ENCODE results near the gene KIF5B. TPM values are rescaled to one million over a fixed set of nuclear protein-coding genes. Genes with fewer than 3 reads are reported as not detected.

KIF5B gene
- total and polyA plus RNA-seq, 2 experiments from 2014 or later, result 63.5 to 81.8 TPM

GRCh38 chr10:31999836-32000235 is 56.4 kb downstream of the KIF5B start:
- no peak overlapping the region for H3K4me3 Mint-ChIP-seq
- no peaks in the 10 kb centered on the region for H3K36me3 Mint-ChIP-seq (ENCODE audit: low read depth)
- Histone ChIP-seq H3K4me2 (no peak overlapping the region), H3K27me3 (ENCODE audit: insufficient read depth) (no peaks in the 10 kb centered on the region), H4K20me1 (replicated peaks; ENCODE audit: insufficient read depth) (no peaks in the 10 kb centered on the region), H3K79me2 (replicated peaks; ENCODE audit: insufficient read depth) (no peaks in the 10 kb centered on the region), H3K27ac (ENCODE audit: low read depth) (peak overlapping the region; percentile 90), H3K36me3 (ENCODE audit: insufficient read depth) (no peaks in the 10 kb centered on the region), H3K4me3 (no peak overlapping the region), H3F3A (replicated peaks; ENCODE audit: low read depth) (no peaks in the 10 kb centered on the region), H3K9me2 (ENCODE audit: insufficient read depth) (no peaks in the 10 kb centered on the region), H2AFZ (no peak overlapping the region), H3K4me1 (ENCODE audit: insufficient read depth) (peaks cover 36% of the 10 kb centered on the region)
- H3K27ac Mint-ChIP-seq, result peak overlapping the region; percentile 41
- ATAC-seq, result no peak
- no peaks in the 10 kb centered on the region for H3K9me3 Mint-ChIP-seq
- H3K4me1 Mint-ChIP-seq, result peaks cover 50% of the 10 kb centered on the region
- TF ChIP-seq EZH2 (IDR thresholded peaks at IDR 0.05; ENCODE audit: low read depth, unreplicated experiment) (no peak), ZNF331 (CRISPR knock-in tag; IDR thresholded peaks at IDR 0.05; ENCODE audit: low read depth) (no peak), EZH2phosphoT487 (IDR thresholded peaks at IDR 0.05; ENCODE audit: unreplicated experiment) (no peak), STAT1 (IDR thresholded peaks at IDR 0.05; ENCODE audit: unreplicated experiment) (no peak), POLR2AphosphoS5 (IDR thresholded peaks at IDR 0.05; ENCODE audit: low read depth) (no peak), ZNF114 (CRISPR knock-in tag; IDR thresholded peaks at IDR 0.05) (no peak), ETS1 (IDR thresholded peaks at IDR 0.05) (no peak), NANOG (IDR thresholded peaks at IDR 0.05; ENCODE audit: borderline replicate concordance) (no peak), REST (IDR thresholded peaks at IDR 0.05; ENCODE audit: unreplicated experiment) (no peak), ZNF462 (CRISPR knock-in tag; IDR thresholded peaks at IDR 0.05) (no peak), CREB1 (CRISPR knock-in tag; IDR thresholded peaks at IDR 0.05; ENCODE audit: low read depth) (no peak), JUNB (IDR thresholded peaks at IDR 0.05; ENCODE audit: unreplicated experiment) (no peak), CTCF (conservative IDR thresholded peaks at IDR 0.05; ENCODE audit: low read depth in 2 of 2) (no peak)
- no peaks in the 10 kb centered on the region for H3K27me3 Mint-ChIP-seq (ENCODE audit: insufficient read depth, low read depth, poor library complexity)
- DNase-seq (ENCODE audit: low spot score), result no peak

Data from GM23338 (cell line).